Endothelial cell of umbilical vein (primary cell): ENCODE measurements around the gene CLCN4.

Source experiments
- CTCF ChIP-seq, 2 donors: IDR thresholded peaks; 1 replicate in 1 of 2; 2 replicates in 1 of 2; pipeline ENCODE4 v1.5.1; 2011; ENCODE audit warnings: low read length in 2 of 2, mild to moderate bottlenecking in 2 of 2, moderate library complexity in 2 of 2, control low read depth in 1 of 2, inconsistent platforms in 1 of 2, low read depth in 1 of 2; ENCODE audit not compliant: insufficient read depth in 1 of 2; ENCODE audit errors: extremely low read depth in 1 of 2
- EZH2 ChIP-seq: IDR thresholded peaks from 2 replicates; pipeline ENCODE4 v1.6.1; 2012; ENCODE audit warnings: borderline replicate concordance, low read depth, mild to moderate bottlenecking, moderate library complexity, low read length, inconsistent platforms; ENCODE audit not compliant: severe bottlenecking
- FOS ChIP-seq: IDR thresholded peaks from 2 replicates; pipeline ENCODE4 v1.6.1; 2011; ENCODE audit warnings: mild to moderate bottlenecking, low read length, moderate library complexity, borderline replicate concordance; ENCODE audit not compliant: insufficient read depth
- GATA2 ChIP-seq: IDR thresholded peaks from 2 replicates; pipeline ENCODE4 v1.7.0; 2011; ENCODE audit warnings: low read depth, mild to moderate bottlenecking, moderate library complexity, mixed read lengths, low read length; ENCODE audit not compliant: insufficient read length, insufficient read depth
- JUN ChIP-seq: IDR thresholded peaks from 2 replicates; pipeline ENCODE4 v1.6.1; 2011; ENCODE audit warnings: borderline replicate concordance, low read depth; ENCODE audit not compliant: insufficient read length, insufficient read depth
- MAX ChIP-seq: IDR thresholded peaks from 2 replicates; pipeline ENCODE4 v1.6.1; 2011; ENCODE audit not compliant: insufficient read depth, insufficient read length
- MYC ChIP-seq: IDR thresholded peaks from one replicate; pipeline ENCODE4 v1.6.1; 2011; ENCODE audit warnings: mild to moderate bottlenecking, low read depth, low read length
- POLR2A ChIP-seq: IDR thresholded peaks from 2 replicates; pipeline ENCODE4 v1.6.1; 2012; ENCODE audit warnings: low read depth, mild to moderate bottlenecking, control low read depth, low read length
- POLR2AphosphoS5 ChIP-seq: IDR thresholded peaks from 2 replicates; pipeline ENCODE4 v1.6.1; 2012; ENCODE audit warnings: low read depth, mild to moderate bottlenecking, control low read depth, low read length, moderate library complexity; ENCODE audit not compliant: insufficient read depth

- TF ChIP-seq CTCF (IDR thresholded peaks at IDR 0.05; ENCODE audit: extremely low read depth in 1 of 2, insufficient read depth in 1 of 2, low read depth in 1 of 2, low read length in 2 of 2) (no peak), POLR2A (no peak), EZH2 (no peak), MAX (no peak), POLR2AphosphoS5 (no peak), JUN (no peak), FOS (no peak), GATA2 (no peak), MYC (no peak)
These were observed 123.3 kb downstream of the CLCN4 start for GRCh38 chrX:10280071-10280470.
